ENCODE measurements around the gene AXL.
"Not testable (repeated sequence)": the region's sequence is repeated elsewhere in the genome, so short reads cannot be mapped to it uniquely, and the experiment has no call there.

Gene AXL

GRCh38 chr19:41218615-41219507 lies at the start of gene AXL:
TSS of gene AXL (plus strand) at chr19:41219223. CDS start at chr19:41219393, 170 bp downstream.
- no CpG with 5 or more reads among the region's 32 CpGs for WGBS (ENCODE audit: insufficient coverage, insufficient read length)
- Histone ChIP-seq H3K4me3 (ENCODE audit: low read length) (peak within 1 kb of the TSS; percentile 62), H3K9me3 (ENCODE audit: control insufficient read depth, insufficient read depth, low read length) (no peaks in the 10 kb centered on the region)

GRCh38 chr19:41172297-41173164 lies 46.5 kb upstream of the AXL start:
- no peak overlapping the region for H3K27ac ChIP-seq (ENCODE audit: low read length)
- WGBS (ENCODE audit: insufficient coverage, insufficient read length), result no CpG with 5 or more reads among the region's 6 CpGs
- no peak overlapping the region for H3K4me3 ChIP-seq (ENCODE audit: low read length)
- no peaks in the 10 kb centered on the region for H3K36me3 ChIP-seq (ENCODE audit: control insufficient read depth, insufficient read depth, low read length)
- H3K27me3 ChIP-seq (ENCODE audit: control insufficient read depth, insufficient read depth, low read length), result no peaks in the 10 kb centered on the region
- H3K9me3 ChIP-seq (ENCODE audit: control insufficient read depth, insufficient read depth, low read length), result no peaks in the 10 kb centered on the region
- DNase-seq (ENCODE audit: low read depth, low spot score), result no peak
- H3K4me1 ChIP-seq (ENCODE audit: control insufficient read depth, insufficient read depth, low read length), result peaks cover 2% of the 10 kb centered on the region

More at GRCh38 chr19:41218615-41219507, at the start of gene AXL:
- H3K4me1 ChIP-seq (ENCODE audit: control insufficient read depth, insufficient read depth, low read length), result peaks cover 6% of the 10 kb centered on the region
- no peak within 1 kb of the TSS for H3K27ac ChIP-seq (ENCODE audit: low read length)
- no peaks in the 10 kb centered on the region for H3K27me3 ChIP-seq (ENCODE audit: control insufficient read depth, insufficient read depth, low read length)
- DNase-seq (ENCODE audit: low read depth, low spot score), result peak; percentile 84
- H3K36me3 ChIP-seq (ENCODE audit: control insufficient read depth, insufficient read depth, low read length), result no peaks in the 10 kb centered on the region; the same call in 1 of the 2 replicates

GRCh38 chr19:41174297-41174928 lies 44.6 kb upstream of the AXL start:
- no peaks in the 10 kb centered on the region for H3K9me3 ChIP-seq (ENCODE audit: control insufficient read depth, insufficient read depth, low read length)
- no CpG with 5 or more reads among the region's 15 CpGs for WGBS (ENCODE audit: insufficient coverage, insufficient read length)
- peaks cover 2% of the 10 kb centered on the region for H3K4me1 ChIP-seq (ENCODE audit: control insufficient read depth, insufficient read depth, low read length)
- H3K27me3 ChIP-seq (ENCODE audit: control insufficient read depth, insufficient read depth, low read length), result no peaks in the 10 kb centered on the region
- H3K36me3 ChIP-seq (ENCODE audit: control insufficient read depth, insufficient read depth, low read length), result no peaks in the 10 kb centered on the region
- no peak overlapping the region for H3K27ac ChIP-seq (ENCODE audit: low read length)
- H3K4me3 ChIP-seq (ENCODE audit: low read length), result no peak overlapping the region
- no peak for DNase-seq (ENCODE audit: low read depth, low spot score)

- Histone ChIP-seq H3K4me3 (ENCODE audit: low read length) (peak overlapping the region; percentile 1; the same call in 1 of the 2 replicates), H3K4me1 (ENCODE audit: control insufficient read depth, insufficient read depth, low read length) (peaks cover 2% of the 10 kb centered on the region), H3K9me3 (ENCODE audit: control insufficient read depth, insufficient read depth, low read length) (no peaks in the 10 kb centered on the region), H3K36me3 (ENCODE audit: control insufficient read depth, insufficient read depth, low read length) (no peaks in the 10 kb centered on the region), H3K27ac (ENCODE audit: low read length) (no peak overlapping the region), H3K27me3 (ENCODE audit: control insufficient read depth, insufficient read depth, low read length) (no peaks in the 10 kb centered on the region)
- peak; percentile 88 for DNase-seq (ENCODE audit: low read depth, low spot score)
- no CpG with 5 or more reads among the region's 14 CpGs for WGBS (ENCODE audit: insufficient coverage, insufficient read length)
These were observed 42.9 kb upstream of the AXL start for GRCh38 chr19:41175801-41176777.

GRCh38 chr19:41180173-41180572 lies 38.9 kb upstream of the AXL start:
- WGBS (ENCODE audit: insufficient coverage, insufficient read length), result no CpG with 5 or more reads among the region's 34 CpGs
- not testable (repeated sequence) for DNase-seq (ENCODE audit: low read depth, low spot score); H3K4me3 ChIP-seq (ENCODE audit: low read length); H3K27ac ChIP-seq (ENCODE audit: low read length); H3K27me3 ChIP-seq (ENCODE audit: control insufficient read depth, insufficient read depth, low read length); H3K9me3 ChIP-seq (ENCODE audit: control insufficient read depth, insufficient read depth, low read length); H3K36me3 ChIP-seq (ENCODE audit: control insufficient read depth, insufficient read depth, low read length); H3K4me1 ChIP-seq (ENCODE audit: control insufficient read depth, insufficient read depth, low read length)

- no peak overlapping the region for H3K27ac ChIP-seq (ENCODE audit: low read length)
- no peak for DNase-seq (ENCODE audit: low read depth, low spot score)
- no peak overlapping the region for H3K4me3 ChIP-seq (ENCODE audit: low read length)
- H3K36me3 ChIP-seq (ENCODE audit: control insufficient read depth, insufficient read depth, low read length), result no peaks in the 10 kb centered on the region
- no peaks in the 10 kb centered on the region for H3K9me3 ChIP-seq (ENCODE audit: control insufficient read depth, insufficient read depth, low read length)
- WGBS (ENCODE audit: insufficient coverage, insufficient read length), result no CpG with 5 or more reads among the region's 8 CpGs
- H3K27me3 ChIP-seq (ENCODE audit: control insufficient read depth, insufficient read depth, low read length), result no peaks in the 10 kb centered on the region
- H3K4me1 ChIP-seq (ENCODE audit: control insufficient read depth, insufficient read depth, low read length), result peaks cover 8% of the 10 kb centered on the region; the same call in 1 of the 2 replicates
These were observed 31.8 kb upstream of the AXL start for GRCh38 chr19:41186971-41187883.

- H3K27me3 ChIP-seq (ENCODE audit: control insufficient read depth, insufficient read depth, low read length), result no peaks in the 10 kb centered on the region
- H3K4me3 ChIP-seq (ENCODE audit: low read length), result no peak overlapping the region
- no peak for DNase-seq (ENCODE audit: low read depth, low spot score)
- no peaks in the 10 kb centered on the region for H3K36me3 ChIP-seq (ENCODE audit: control insufficient read depth, insufficient read depth, low read length)
- H3K4me1 ChIP-seq (ENCODE audit: control insufficient read depth, insufficient read depth, low read length), result peaks cover 8% of the 10 kb centered on the region; the same call in 1 of the 2 replicates
- H3K27ac ChIP-seq (ENCODE audit: low read length), result no peak overlapping the region
- H3K9me3 ChIP-seq (ENCODE audit: control insufficient read depth, insufficient read depth, low read length), result no peaks in the 10 kb centered on the region
- no CpG with 5 or more reads among the region's 3 CpGs for WGBS (ENCODE audit: insufficient coverage, insufficient read length)
These were observed 31.1 kb upstream of the AXL start for GRCh38 chr19:41187884-41188279.

- Histone ChIP-seq H3K4me1 (ENCODE audit: control insufficient read depth, insufficient read depth, low read length) (peaks cover 8% of the 10 kb centered on the region; the same call in 1 of the 2 replicates), H3K27me3 (ENCODE audit: control insufficient read depth, insufficient read depth, low read length) (no peaks in the 10 kb centered on the region), H3K9me3 (ENCODE audit: control insufficient read depth, insufficient read depth, low read length) (no peaks in the 10 kb centered on the region), H3K27ac (ENCODE audit: low read length) (peak overlapping the region; percentile 54), H3K4me3 (ENCODE audit: low read length) (no peak overlapping the region), H3K36me3 (ENCODE audit: control insufficient read depth, insufficient read depth, low read length) (no peaks in the 10 kb centered on the region)
- no CpG with 5 or more reads among the region's 8 CpGs for WGBS (ENCODE audit: insufficient coverage, insufficient read length)
- DNase-seq (ENCODE audit: low read depth, low spot score), result peak; percentile 81
These were observed 29.5 kb upstream of the AXL start for GRCh38 chr19:41189425-41190065.
